HFFc6 (cell line): ENCODE results near the gene ESCO1. TPM values are rescaled to one million over a fixed set of nuclear protein-coding genes. Genes with fewer than 3 reads are reported as not detected.

Experiments
- DNase-seq: peaks from one replicate; pipeline ENCODE4 v3.0.0-alpha.2; 2018
- H3K27ac Mint-ChIP-seq: 2 replicates; pipeline ENCODE4 v1.8.0; 2020; ENCODE audit warnings: mild to moderate bottlenecking, mixed read lengths
- H3K27me3 Mint-ChIP-seq: 2 replicates; pipeline ENCODE4 v1.8.0; 2021; ENCODE audit warnings: mild to moderate bottlenecking, moderate library complexity, mixed read lengths; ENCODE audit not compliant: insufficient read depth
- H3K36me3 Mint-ChIP-seq: 2 replicates; pipeline ENCODE4 v1.8.0; 2021; ENCODE audit warnings: low read depth, mixed read lengths
- H3K4me1 Mint-ChIP-seq: 2 replicates; pipeline ENCODE4 v1.8.0; 2020; ENCODE audit warnings: low read depth, mixed read lengths
- H3K4me3 Mint-ChIP-seq: 2 replicates; pipeline ENCODE4 v1.8.0; 2020; ENCODE audit warnings: mild to moderate bottlenecking, moderate library complexity, mixed read lengths
- H3K9me3 Mint-ChIP-seq: 2 replicates; pipeline ENCODE4 v1.8.0; 2020; ENCODE audit warnings: mild to moderate bottlenecking, mixed read lengths
- total RNA-seq, 6 experiments: library from RNA; stranded (reverse); fragmentation: NEBNext Ultra II Directional; extraction: Animal tissue kit (Norgen Biotek cat#: 25700); gene quantifications; 2 replicates in 1 of 6; 3 replicates in 5 of 6; pipeline ENCODE4 v1.2.3, GENCODE V29; 2021
- TF ChIP-seq, protein P1 (sequence below): fragments of 200-600 bp; sonication (generic); IDR thresholded peaks from 2 replicates; pipeline ENCODE4 v1.5.0; 2021; ENCODE audit warnings: antibody characterized with exemption, mild to moderate bottlenecking

Gene ESCO1
- total RNA-seq, 6 experiments from 2014 or later, result 5.8 to 7.7 (median 6.7) TPM

DNA sequence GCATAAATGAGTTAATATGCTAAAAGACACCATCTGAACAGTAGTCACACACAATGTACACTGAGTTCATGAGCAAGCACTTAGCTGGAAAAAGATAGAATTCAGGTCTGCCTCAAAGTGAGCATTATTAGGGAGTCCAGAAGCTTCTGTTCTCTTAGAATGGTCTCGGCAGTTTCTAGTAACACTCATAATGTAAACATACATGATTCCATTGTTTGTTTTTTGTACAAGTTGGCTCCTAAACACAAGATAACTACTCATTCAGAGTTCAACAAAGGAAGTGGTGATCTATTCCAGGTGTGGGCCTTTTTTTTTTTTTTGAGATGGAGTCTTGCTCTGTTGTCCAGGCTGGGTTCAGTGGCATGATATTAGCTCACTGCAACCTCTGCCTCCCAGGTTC lies 66.2 kb downstream of the ESCO1 start:
- TF ChIP-seq, protein P1, sequence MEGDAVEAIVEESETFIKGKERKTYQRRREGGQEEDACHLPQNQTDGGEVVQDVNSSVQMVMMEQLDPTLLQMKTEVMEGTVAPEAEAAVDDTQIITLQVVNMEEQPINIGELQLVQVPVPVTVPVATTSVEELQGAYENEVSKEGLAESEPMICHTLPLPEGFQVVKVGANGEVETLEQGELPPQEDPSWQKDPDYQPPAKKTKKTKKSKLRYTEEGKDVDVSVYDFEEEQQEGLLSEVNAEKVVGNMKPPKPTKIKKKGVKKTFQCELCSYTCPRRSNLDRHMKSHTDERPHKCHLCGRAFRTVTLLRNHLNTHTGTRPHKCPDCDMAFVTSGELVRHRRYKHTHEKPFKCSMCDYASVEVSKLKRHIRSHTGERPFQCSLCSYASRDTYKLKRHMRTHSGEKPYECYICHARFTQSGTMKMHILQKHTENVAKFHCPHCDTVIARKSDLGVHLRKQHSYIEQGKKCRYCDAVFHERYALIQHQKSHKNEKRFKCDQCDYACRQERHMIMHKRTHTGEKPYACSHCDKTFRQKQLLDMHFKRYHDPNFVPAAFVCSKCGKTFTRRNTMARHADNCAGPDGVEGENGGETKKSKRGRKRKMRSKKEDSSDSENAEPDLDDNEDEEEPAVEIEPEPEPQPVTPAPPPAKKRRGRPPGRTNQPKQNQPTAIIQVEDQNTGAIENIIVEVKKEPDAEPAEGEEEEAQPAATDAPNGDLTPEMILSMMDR, result no peak
- H3K4me1 Mint-ChIP-seq, result no peaks in the 10 kb centered on the region
- H3K9me3 Mint-ChIP-seq, result no peaks in the 10 kb centered on the region
- no peak for DNase-seq
- H3K4me3 Mint-ChIP-seq, result no peak overlapping the region
- no peaks in the 10 kb centered on the region; the same call in 1 of the 2 replicates for H3K27me3 Mint-ChIP-seq
- no peak overlapping the region for H3K27ac Mint-ChIP-seq
- peaks cover 9% of the 10 kb centered on the region; the same call in 1 of the 2 replicates for H3K36me3 Mint-ChIP-seq

DNA sequence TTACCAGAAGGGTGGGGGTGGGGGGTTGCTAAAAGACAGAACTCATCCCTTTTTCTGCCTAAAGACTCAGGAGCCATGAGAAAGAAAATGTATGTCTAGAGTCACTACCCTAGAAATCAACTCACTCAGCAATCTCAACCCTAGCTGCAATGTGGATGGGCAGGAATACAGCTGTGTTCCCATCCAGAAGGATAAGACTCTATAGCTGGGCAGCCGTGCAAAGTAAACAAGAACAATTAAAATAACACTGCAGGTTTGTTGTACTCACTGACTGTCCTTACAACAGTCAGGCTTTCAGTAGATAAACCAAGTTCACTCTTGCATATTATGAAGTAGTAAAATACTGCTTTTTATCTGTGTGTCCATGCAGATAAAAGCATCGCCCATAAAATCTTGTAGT lies 74.0 kb downstream of the ESCO1 start:
- TF ChIP-seq, protein P1, result no peak
- Mint-ChIP-seq H3K9me3 (no peaks in the 10 kb centered on the region), H3K27me3 (no peaks in the 10 kb centered on the region), H3K36me3 (peaks cover 10% of the 10 kb centered on the region), H3K4me1 (no peaks in the 10 kb centered on the region; the same call in 1 of the 2 replicates), H3K4me3 (no peak overlapping the region), H3K27ac (no peak overlapping the region)
- DNase-seq, result no peak

DNA sequence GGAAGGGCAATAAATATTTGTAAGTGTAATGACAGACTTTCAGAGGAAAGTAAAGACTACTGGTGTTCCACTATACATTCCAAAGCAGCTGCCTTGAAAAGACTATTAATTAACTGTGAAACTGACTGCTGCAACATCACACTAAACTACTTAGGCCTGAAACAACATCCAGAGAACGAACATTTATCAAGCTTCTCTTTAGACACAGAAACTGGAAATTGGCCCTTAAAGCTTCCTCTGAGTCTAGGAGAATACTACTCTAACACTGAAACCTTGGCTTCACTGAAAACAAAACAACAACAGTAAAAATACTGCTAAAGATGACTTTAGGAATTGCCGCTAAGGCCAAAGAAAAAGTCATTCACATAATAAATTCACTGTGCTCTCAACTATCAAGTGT lies 74.6 kb downstream of the ESCO1 start:
- Mint-ChIP-seq H3K36me3 (peaks cover 10% of the 10 kb centered on the region), H3K9me3 (no peaks in the 10 kb centered on the region), H3K4me3 (no peak overlapping the region), H3K27ac (no peak overlapping the region), H3K4me1 (no peaks in the 10 kb centered on the region; the same call in 1 of the 2 replicates), H3K27me3 (no peaks in the 10 kb centered on the region)
- no peak for DNase-seq
- TF ChIP-seq, protein P1, result no peak

DNA sequence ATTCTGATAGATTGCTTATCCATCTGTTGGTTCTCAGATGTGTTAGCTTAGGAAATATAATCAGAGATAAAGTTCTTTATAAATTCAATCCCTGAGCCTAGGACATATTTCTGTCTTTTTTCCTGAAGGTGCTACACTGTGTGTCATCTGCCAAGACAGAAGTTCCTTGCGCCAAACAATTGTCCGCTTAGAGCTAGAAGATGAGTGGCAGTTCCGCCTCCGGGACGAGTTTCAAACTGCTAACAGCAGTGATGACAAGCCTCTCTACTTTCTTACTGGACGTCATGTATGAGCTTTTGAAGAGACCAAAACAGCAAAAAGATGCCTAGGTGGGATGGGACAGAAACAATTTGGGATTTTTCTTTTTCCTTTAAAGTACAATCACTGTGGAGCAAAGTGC lies 78.0 kb downstream of the ESCO1 start:
- H3K4me1 Mint-ChIP-seq, result no peaks in the 10 kb centered on the region; the same call in 1 of the 2 replicates
- peaks cover 8% of the 10 kb centered on the region for H3K36me3 Mint-ChIP-seq
- H3K9me3 Mint-ChIP-seq, result no peaks in the 10 kb centered on the region
- H3K4me3 Mint-ChIP-seq, result no peak overlapping the region
- no peak for DNase-seq
- no peak overlapping the region for H3K27ac Mint-ChIP-seq
- no peaks in the 10 kb centered on the region for H3K27me3 Mint-ChIP-seq
- TF ChIP-seq, protein P1, result no peak

DNA sequence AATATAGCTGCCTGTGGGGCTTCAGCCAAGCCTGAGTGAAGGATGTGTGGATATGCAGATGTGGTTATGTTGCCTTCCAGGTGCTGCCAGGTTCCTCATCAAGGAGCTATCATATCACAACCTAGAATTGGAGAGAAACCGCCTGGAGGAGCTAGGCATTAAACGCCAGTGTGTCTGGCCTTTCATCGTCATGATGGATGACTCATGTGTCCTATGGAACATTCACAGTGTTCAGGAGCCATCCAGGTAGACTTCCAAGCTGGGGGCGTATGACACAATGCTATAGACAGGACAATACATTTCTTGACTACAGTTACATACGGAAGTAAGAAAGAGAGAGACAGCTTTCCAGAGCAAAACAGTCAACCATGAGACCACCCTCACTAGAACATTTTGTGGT lies 86.8 kb downstream of the ESCO1 start:
- DNase-seq, result no peak
- TF ChIP-seq, protein P1, result no peak
- Mint-ChIP-seq H3K27me3 (peaks cover 1% of the 10 kb centered on the region; the same call in 1 of the 2 replicates), H3K36me3 (peaks cover 26% of the 10 kb centered on the region), H3K9me3 (no peaks in the 10 kb centered on the region), H3K4me3 (no peak overlapping the region), H3K27ac (peak overlapping the region; percentile 19; the same call in 1 of the 2 replicates), H3K4me1 (peaks cover 7% of the 10 kb centered on the region; the same call in 1 of the 2 replicates)
